Loucy (cell line): Measurements from ENCODE around the gene PLEKHG4B.

Experiments used
- EZH2phosphoT487 ChIP-seq: fragments of 200-600 bp; IDR thresholded peaks from 2 replicates; pipeline ENCODE4 v1.6.1; 2018; ENCODE audit warnings: antibody characterized with exemption, mild to moderate bottlenecking, moderate library complexity, borderline replicate concordance
- TF ChIP-seq, protein P1 (sequence below): fragments of 200-600 bp; sonication (generic); conservative IDR thresholded peaks from 2 replicates; pipeline ENCODE4 v1.5.1; 2014; ENCODE audit warnings: mild to moderate bottlenecking, antibody characterized with exemption, low read length

DNA sequence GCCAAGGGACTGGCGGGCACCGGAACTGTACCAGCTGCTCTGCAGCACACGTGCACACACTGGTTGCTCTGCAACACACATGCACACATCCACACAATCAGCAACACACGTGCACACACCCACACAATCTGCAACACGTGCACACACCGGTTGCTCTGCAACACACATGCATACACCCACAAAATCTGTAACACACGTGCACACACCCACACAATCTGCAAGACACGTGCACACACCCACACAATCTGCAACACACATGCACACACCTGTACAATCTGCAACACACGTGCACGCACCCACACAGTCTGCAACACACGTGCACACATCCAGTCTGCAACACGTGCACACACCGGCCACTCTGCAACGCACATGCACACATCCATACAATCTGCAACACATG lies 17.9 kb downstream of the PLEKHG4B start:
- TF ChIP-seq, protein P1, sequence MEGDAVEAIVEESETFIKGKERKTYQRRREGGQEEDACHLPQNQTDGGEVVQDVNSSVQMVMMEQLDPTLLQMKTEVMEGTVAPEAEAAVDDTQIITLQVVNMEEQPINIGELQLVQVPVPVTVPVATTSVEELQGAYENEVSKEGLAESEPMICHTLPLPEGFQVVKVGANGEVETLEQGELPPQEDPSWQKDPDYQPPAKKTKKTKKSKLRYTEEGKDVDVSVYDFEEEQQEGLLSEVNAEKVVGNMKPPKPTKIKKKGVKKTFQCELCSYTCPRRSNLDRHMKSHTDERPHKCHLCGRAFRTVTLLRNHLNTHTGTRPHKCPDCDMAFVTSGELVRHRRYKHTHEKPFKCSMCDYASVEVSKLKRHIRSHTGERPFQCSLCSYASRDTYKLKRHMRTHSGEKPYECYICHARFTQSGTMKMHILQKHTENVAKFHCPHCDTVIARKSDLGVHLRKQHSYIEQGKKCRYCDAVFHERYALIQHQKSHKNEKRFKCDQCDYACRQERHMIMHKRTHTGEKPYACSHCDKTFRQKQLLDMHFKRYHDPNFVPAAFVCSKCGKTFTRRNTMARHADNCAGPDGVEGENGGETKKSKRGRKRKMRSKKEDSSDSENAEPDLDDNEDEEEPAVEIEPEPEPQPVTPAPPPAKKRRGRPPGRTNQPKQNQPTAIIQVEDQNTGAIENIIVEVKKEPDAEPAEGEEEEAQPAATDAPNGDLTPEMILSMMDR: no peak
- no peak for TF ChIP-seq EZH2phosphoT487
